Breast epithelium (tissue), 3 donors: ENCODE data around the gene MRPS27.

Experiments used
- POLR2A ChIP-seq: fragments of 450-650 bp; IDR thresholded peaks from one replicate; pipeline ENCODE4 v1.6.1; 2016; ENCODE audit warnings: antibody characterized with exemption, mild to moderate bottlenecking, moderate library complexity
- POLR2AphosphoS5 ChIP-seq, 3 donors: sonication (generic); formaldehyde crosslinking; IDR thresholded peaks; one replicate each; pipeline ENCODE4 v1.6.1; 2017; ENCODE audit warnings: antibody characterized with exemption in 3 of 3
- TF ChIP-seq, protein P1 (sequence below), 3 donors: fragments of 450-650 bp; IDR thresholded peaks; one replicate each; pipeline ENCODE4 v1.5.1; 2016 to 2017; ENCODE audit warnings: antibody characterized with exemption in 3 of 3, mild to moderate bottlenecking in 3 of 3, moderate library complexity in 3 of 3

DNA sequence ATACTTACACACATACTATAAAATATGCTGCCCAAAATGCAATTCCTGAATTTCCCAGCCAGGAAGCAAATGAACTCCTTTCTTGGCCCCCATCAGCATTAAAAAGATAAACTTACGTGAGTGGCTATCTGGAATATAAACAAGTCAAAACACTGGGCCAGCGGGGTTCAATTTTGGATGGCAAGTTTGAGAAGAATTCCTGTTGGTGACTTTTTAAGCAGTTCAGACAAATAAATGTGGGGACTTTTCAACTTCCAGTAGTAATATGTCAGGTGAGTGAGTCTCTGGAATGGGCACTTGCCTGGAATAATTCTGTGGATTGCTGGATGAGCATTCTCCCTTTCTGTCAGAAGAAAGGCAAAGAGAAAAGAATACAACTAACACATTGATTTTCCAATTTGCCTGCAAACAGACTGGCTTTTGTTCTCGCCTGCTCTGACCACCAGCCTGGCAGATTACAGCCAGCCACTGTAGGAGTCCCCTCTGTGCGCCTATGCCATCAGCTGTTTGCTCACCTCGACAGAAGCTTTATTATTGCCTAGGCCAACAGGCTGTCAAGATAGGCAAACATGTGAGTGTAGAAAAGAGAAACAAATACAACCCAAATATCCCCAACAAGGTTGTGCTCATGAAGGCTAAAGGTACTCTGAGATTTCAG lies 78.6 kb downstream of the MRPS27 start:
- TF ChIP-seq, protein P1, sequence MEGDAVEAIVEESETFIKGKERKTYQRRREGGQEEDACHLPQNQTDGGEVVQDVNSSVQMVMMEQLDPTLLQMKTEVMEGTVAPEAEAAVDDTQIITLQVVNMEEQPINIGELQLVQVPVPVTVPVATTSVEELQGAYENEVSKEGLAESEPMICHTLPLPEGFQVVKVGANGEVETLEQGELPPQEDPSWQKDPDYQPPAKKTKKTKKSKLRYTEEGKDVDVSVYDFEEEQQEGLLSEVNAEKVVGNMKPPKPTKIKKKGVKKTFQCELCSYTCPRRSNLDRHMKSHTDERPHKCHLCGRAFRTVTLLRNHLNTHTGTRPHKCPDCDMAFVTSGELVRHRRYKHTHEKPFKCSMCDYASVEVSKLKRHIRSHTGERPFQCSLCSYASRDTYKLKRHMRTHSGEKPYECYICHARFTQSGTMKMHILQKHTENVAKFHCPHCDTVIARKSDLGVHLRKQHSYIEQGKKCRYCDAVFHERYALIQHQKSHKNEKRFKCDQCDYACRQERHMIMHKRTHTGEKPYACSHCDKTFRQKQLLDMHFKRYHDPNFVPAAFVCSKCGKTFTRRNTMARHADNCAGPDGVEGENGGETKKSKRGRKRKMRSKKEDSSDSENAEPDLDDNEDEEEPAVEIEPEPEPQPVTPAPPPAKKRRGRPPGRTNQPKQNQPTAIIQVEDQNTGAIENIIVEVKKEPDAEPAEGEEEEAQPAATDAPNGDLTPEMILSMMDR (IDR thresholded peaks at IDR 0.05), result no peak
- TF ChIP-seq POLR2AphosphoS5 (IDR thresholded peaks at IDR 0.05), result no peak
- TF ChIP-seq POLR2A, result no peak
